HEK293 (cell line): ENCODE results near the gene MS4A1.

Source experiments
- CTCF ChIA-PET: fragments of 350-600 bp; formaldehyde crosslinking; extraction: SDS; loops from one replicate; lab custom pipeline; 2021; ENCODE audit warnings: antibody characterized with exemption; lab: Yijun Ruan, JAX
- POLR2A ChIA-PET: fragments of 300-600 bp; formaldehyde crosslinking; extraction: SDS; loops from one replicate; lab custom pipeline; 2020; ENCODE audit warnings: antibody characterized with exemption, inconsistent platforms; lab: Yijun Ruan, JAX
- H3K27ac ChIP-seq: fragments of 200-500 bp; sonication (Bioruptor generic); 2 replicates; pipeline ENCODE4 v1.5.1; 2014; ENCODE audit warnings: low read depth, low read length, control low read depth, inconsistent platforms; ENCODE audit errors: extremely low read depth
- H3K36me3 ChIP-seq, 2 experiments: fragments of 200-500 bp in 1 of 2; sonication (Bioruptor generic) in 1 of 2; 1 replicate in 1 of 2; 2 replicates in 1 of 2; pipeline ENCODE4 v1.5.1; 2014 to 2017; ENCODE audit warnings: inconsistent platforms in 2 of 2, low read length in 2 of 2; ENCODE audit not compliant: control insufficient read depth in 2 of 2, insufficient read depth in 1 of 2
- H3K4me1 ChIP-seq: fragments of 200-500 bp; sonication (Bioruptor generic); 2 replicates; pipeline ENCODE4 v1.5.1; 2014; ENCODE audit warnings: mild to moderate bottlenecking, low read length, inconsistent platforms; ENCODE audit not compliant: control insufficient read depth, insufficient read depth
- H3K4me3 ChIP-seq: 2 replicates; pipeline ENCODE4 v1.5.1; 2011; ENCODE audit warnings: low read depth, mild to moderate bottlenecking, control low read depth, low read length, moderate library complexity
- H3K9me3 ChIP-seq: fragments of 200-500 bp; sonication (Bioruptor generic); 2 replicates; pipeline ENCODE4 v1.5.1; 2014; ENCODE audit warnings: low read depth, low read length, inconsistent platforms; ENCODE audit not compliant: control insufficient read depth, insufficient read depth
- GLI2 ChIP-seq: fragments of 450-650 bp; formaldehyde crosslinking; IDR thresholded peaks from 2 replicates; pipeline ENCODE4; 2017; ENCODE audit warnings: missing biosample characterization, missing genetic modification characterization, low read depth, borderline replicate concordance
- HOXC10 ChIP-seq: sonication (generic); formaldehyde crosslinking; IDR thresholded peaks from 2 replicates; pipeline ENCODE4 v1.8.1; 2023; ENCODE audit warnings: mild to moderate bottlenecking, missing genetic modification reagents
- KLF10 ChIP-seq: fragments of 450-650 bp; IDR thresholded peaks from 2 replicates; pipeline ENCODE4 v1.5.1; 2018; ENCODE audit warnings: missing biosample characterization, mild to moderate bottlenecking, missing genetic modification characterization
- KLF9 ChIP-seq: fragments of 450-650 bp; formaldehyde crosslinking; IDR thresholded peaks from 2 replicates; pipeline ENCODE4 v1.5.1; 2016; ENCODE audit warnings: missing biosample characterization, missing genetic modification characterization, low read depth
- PRDM1 ChIP-seq: fragments of 450-650 bp; formaldehyde crosslinking; IDR thresholded peaks from 2 replicates; pipeline ENCODE4; 2016; ENCODE audit warnings: missing biosample characterization, missing genetic modification characterization
- ZBTB1 ChIP-seq: fragments of 450-650 bp; formaldehyde crosslinking; IDR thresholded peaks from 2 replicates; pipeline ENCODE4 v1.5.1; 2016; ENCODE audit warnings: missing biosample characterization, missing genetic modification characterization
- ZBTB20 ChIP-seq: fragments of 450-650 bp; formaldehyde crosslinking; IDR thresholded peaks from 2 replicates; pipeline ENCODE4 v1.5.1; 2016; ENCODE audit warnings: missing biosample characterization, missing genetic modification characterization
- ZNF155 ChIP-seq: fragments of 450-650 bp; formaldehyde crosslinking; IDR thresholded peaks from 2 replicates; pipeline ENCODE4 v1.5.1; 2016; ENCODE audit warnings: missing biosample characterization, missing genetic modification characterization
- ZNF16 ChIP-seq: fragments of 450-650 bp; formaldehyde crosslinking; IDR thresholded peaks from 2 replicates; pipeline ENCODE4 v1.5.1; 2016; ENCODE audit warnings: low read depth, missing biosample characterization, missing genetic modification characterization
- ZNF169 ChIP-seq: fragments of 450-650 bp; formaldehyde crosslinking; IDR thresholded peaks from 2 replicates; pipeline ENCODE4 v1.5.1; 2016; ENCODE audit warnings: missing biosample characterization, missing genetic modification characterization
- ZNF221 ChIP-seq: fragments of 450-650 bp; formaldehyde crosslinking; IDR thresholded peaks from 2 replicates; pipeline ENCODE4 v1.5.1; 2017; ENCODE audit warnings: missing biosample characterization, missing genetic modification characterization, borderline replicate concordance
- ZNF354C ChIP-seq: fragments of 450-650 bp; formaldehyde crosslinking; IDR thresholded peaks from 2 replicates; pipeline ENCODE4 v1.5.1; 2016; ENCODE audit warnings: missing biosample characterization, missing genetic modification characterization, low read depth, borderline replicate concordance
- ZNF529 ChIP-seq: fragments of 450-650 bp; formaldehyde crosslinking; IDR thresholded peaks from 2 replicates; pipeline ENCODE4 v1.5.1; 2017; ENCODE audit warnings: missing genetic modification characterization, missing biosample characterization; ENCODE audit not compliant: insufficient replicate concordance
- ZNF585B ChIP-seq: fragments of 450-650 bp; formaldehyde crosslinking; IDR thresholded peaks from 2 replicates; pipeline ENCODE4 v1.5.1; 2016; ENCODE audit warnings: missing biosample characterization, missing genetic modification characterization
- ZNF692 ChIP-seq: fragments of 450-650 bp; formaldehyde crosslinking; IDR thresholded peaks from 2 replicates; pipeline ENCODE4 v1.5.1; 2016; ENCODE audit warnings: missing biosample characterization, missing genetic modification characterization
- ZNF747 ChIP-seq: fragments of 450-650 bp; formaldehyde crosslinking; IDR thresholded peaks from 2 replicates; pipeline ENCODE4 v1.5.1; 2016; ENCODE audit warnings: missing biosample characterization, missing genetic modification characterization
- ZNF785 ChIP-seq: fragments of 450-650 bp; formaldehyde crosslinking; IDR thresholded peaks from 2 replicates; pipeline ENCODE4 v1.5.1; 2016; ENCODE audit warnings: missing biosample characterization, missing genetic modification characterization
- ZSCAN30 ChIP-seq: fragments of 450-650 bp; IDR thresholded peaks from 2 replicates; pipeline ENCODE4 v1.5.1; 2018; ENCODE audit warnings: missing biosample characterization, mild to moderate bottlenecking, missing genetic modification characterization, moderate library complexity
- TF ChIP-seq, protein P1 (sequence below): fragments of 450-650 bp; formaldehyde crosslinking; IDR thresholded peaks from 2 replicates; pipeline ENCODE4 v1.5.1; 2016; ENCODE audit warnings: missing biosample characterization, missing genetic modification characterization, low read depth
- TF ChIP-seq, protein P2 (sequence below): fragments of 450-650 bp; formaldehyde crosslinking; IDR thresholded peaks from 2 replicates; pipeline ENCODE4 v1.5.1; 2016; ENCODE audit warnings: missing biosample characterization, missing genetic modification characterization, borderline replicate concordance

MS4A1 gene

DNA sequence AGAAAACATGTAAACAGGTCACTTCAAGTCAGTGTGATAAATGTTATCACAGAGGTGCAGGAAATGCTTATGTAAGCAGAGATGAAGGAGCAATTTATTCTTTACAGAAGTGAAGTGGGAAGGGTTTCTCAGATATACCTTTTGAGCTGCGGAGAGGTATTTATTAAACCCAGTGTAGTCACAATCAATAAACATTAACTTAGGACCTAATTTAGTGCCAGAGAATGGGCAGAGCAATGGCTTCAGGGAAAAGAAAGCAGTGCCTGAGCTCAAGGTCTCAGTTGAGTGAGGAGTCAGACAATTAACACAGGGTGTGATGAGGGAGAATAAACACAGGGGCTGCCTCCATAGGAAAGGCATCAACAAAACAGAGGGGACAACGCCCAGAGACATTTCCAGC is 24.4 kb upstream of the MS4A1 start:
- H3K4me3 ChIP-seq = no peak overlapping the region
- CTCF ChIA-PET = no interaction called here
- no peaks in the 10 kb centered on the region for H3K9me3 ChIP-seq
- POLR2A ChIA-PET = no interaction called here
- H3K27ac ChIP-seq = no peak overlapping the region
- TF ChIP-seq KLF10 (tag by site-specific recombination) (no peak), PRDM1 (tag by site-specific recombination) (no peak), ZNF585B (tag by site-specific recombination) (no peak), GLI2 (no peak), ZNF155 (tag by site-specific recombination) (no peak), ZSCAN30 (tag by site-specific recombination) (no peak), ZNF692 (tag by site-specific recombination) (no peak), ZBTB1 (tag by site-specific recombination) (no peak), KLF9 (no peak), ZNF354C (no peak), ZNF747 (no peak), HOXC10 (no peak)
- TF ChIP-seq, protein P1, sequence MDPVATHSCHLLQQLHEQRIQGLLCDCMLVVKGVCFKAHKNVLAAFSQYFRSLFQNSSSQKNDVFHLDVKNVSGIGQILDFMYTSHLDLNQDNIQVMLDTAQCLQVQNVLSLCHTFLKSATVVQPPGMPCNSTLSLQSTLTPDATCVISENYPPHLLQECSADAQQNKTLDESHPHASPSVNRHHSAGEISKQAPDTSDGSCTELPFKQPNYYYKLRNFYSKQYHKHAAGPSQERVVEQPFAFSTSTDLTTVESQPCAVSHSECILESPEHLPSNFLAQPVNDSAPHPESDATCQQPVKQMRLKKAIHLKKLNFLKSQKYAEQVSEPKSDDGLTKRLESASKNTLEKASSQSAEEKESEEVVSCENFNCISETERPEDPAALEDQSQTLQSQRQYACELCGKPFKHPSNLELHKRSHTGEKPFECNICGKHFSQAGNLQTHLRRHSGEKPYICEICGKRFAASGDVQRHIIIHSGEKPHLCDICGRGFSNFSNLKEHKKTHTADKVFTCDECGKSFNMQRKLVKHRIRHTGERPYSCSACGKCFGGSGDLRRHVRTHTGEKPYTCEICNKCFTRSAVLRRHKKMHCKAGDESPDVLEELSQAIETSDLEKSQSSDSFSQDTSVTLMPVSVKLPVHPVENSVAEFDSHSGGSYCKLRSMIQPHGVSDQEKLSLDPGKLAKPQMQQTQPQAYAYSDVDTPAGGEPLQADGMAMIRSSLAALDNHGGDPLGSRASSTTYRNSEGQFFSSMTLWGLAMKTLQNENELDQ = no peak
- H3K4me1 ChIP-seq = no peaks in the 10 kb centered on the region
- H3K36me3 ChIP-seq = no peaks in the 10 kb centered on the region

DNA sequence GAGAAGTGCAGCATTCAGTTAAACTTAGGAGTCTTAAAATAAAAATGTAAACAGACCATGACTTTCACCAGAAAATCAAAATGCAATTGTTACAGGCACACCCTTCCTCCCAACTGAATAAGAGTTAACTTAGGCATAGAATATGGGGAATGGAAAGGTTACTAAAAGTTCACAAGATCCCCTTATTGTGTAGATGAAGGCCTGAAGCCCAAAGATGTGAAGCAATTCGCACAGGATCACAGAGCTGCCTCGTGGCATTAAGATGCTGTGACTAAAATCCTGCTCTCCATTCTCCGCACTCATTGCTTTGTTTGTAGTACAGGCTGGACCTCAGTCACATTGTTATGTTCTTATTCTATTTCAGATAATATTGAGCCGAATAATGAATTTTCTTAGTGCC is 22.2 kb upstream of the MS4A1 start:
- TF ChIP-seq ZNF529 (tag by site-specific recombination) = no peak
- TF ChIP-seq ZNF169 (tag by site-specific recombination) = no peak
- TF ChIP-seq, protein P2, sequence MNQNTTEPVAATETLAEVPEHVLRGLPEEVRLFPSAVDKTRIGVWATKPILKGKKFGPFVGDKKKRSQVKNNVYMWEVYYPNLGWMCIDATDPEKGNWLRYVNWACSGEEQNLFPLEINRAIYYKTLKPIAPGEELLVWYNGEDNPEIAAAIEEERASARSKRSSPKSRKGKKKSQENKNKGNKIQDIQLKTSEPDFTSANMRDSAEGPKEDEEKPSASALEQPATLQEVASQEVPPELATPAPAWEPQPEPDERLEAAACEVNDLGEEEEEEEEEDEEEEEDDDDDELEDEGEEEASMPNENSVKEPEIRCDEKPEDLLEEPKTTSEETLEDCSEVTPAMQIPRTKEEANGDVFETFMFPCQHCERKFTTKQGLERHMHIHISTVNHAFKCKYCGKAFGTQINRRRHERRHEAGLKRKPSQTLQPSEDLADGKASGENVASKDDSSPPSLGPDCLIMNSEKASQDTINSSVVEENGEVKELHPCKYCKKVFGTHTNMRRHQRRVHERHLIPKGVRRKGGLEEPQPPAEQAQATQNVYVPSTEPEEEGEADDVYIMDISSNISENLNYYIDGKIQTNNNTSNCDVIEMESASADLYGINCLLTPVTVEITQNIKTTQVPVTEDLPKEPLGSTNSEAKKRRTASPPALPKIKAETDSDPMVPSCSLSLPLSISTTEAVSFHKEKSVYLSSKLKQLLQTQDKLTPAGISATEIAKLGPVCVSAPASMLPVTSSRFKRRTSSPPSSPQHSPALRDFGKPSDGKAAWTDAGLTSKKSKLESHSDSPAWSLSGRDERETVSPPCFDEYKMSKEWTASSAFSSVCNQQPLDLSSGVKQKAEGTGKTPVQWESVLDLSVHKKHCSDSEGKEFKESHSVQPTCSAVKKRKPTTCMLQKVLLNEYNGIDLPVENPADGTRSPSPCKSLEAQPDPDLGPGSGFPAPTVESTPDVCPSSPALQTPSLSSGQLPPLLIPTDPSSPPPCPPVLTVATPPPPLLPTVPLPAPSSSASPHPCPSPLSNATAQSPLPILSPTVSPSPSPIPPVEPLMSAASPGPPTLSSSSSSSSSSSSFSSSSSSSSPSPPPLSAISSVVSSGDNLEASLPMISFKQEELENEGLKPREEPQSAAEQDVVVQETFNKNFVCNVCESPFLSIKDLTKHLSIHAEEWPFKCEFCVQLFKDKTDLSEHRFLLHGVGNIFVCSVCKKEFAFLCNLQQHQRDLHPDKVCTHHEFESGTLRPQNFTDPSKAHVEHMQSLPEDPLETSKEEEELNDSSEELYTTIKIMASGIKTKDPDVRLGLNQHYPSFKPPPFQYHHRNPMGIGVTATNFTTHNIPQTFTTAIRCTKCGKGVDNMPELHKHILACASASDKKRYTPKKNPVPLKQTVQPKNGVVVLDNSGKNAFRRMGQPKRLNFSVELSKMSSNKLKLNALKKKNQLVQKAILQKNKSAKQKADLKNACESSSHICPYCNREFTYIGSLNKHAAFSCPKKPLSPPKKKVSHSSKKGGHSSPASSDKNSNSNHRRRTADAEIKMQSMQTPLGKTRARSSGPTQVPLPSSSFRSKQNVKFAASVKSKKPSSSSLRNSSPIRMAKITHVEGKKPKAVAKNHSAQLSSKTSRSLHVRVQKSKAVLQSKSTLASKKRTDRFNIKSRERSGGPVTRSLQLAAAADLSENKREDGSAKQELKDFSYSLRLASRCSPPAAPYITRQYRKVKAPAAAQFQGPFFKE (tag by site-specific recombination) = no peak
- TF ChIP-seq ZBTB20 (tag by site-specific recombination) = no peak
- no peak for TF ChIP-seq ZNF221 (tag by site-specific recombination)
- no peak for TF ChIP-seq ZNF16 (tag by site-specific recombination)
- TF ChIP-seq ZNF785 (tag by site-specific recombination) = no peak
- TF ChIP-seq, all 188 proteins: peak for 0
- Histone ChIP-seq H3K4me3 (no peak overlapping the region), H3K27ac (no peak overlapping the region), H3K9me3 (no peaks in the 10 kb centered on the region), H3K4me1 (no peaks in the 10 kb centered on the region), H3K36me3 (no peaks in the 10 kb centered on the region)
- ChIA-PET CTCF (no interaction called here), POLR2A (no interaction called here)
